C4-2B (cell line): ENCODE measurements around the gene C2CD2L.

ENCODE experiments used
- ZFX ChIP-seq: fragments of 450-650 bp; IDR thresholded peaks from 2 replicates; pipeline ENCODE4 v1.6.1; 2017
- TF ChIP-seq, protein P1 (sequence below): fragments of 450-650 bp; conservative IDR thresholded peaks from 2 replicates; pipeline ENCODE4 v1.5.1; 2017; ENCODE audit warnings: mild to moderate bottlenecking

DNA sequence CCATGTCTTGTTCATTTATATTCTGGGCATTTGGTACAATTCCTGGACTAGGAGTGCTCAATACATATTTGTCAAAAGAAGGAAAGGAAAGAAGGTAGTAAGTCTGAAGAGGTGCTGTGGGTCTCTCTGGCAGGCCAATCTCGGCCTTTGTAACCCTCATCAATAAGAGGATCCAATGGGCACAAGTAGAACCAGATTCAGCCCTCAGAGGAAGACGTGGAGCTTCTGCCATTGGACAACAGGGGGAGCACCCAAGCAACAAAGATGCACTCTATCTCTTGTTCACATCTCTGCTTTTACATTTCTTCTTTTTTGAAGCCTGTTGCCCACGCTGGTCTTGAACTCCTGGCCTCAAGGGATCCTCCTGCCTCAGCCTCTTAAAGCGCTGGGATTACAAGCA lies 41.8 kb upstream of the C2CD2L start:
- TF ChIP-seq, protein P1, sequence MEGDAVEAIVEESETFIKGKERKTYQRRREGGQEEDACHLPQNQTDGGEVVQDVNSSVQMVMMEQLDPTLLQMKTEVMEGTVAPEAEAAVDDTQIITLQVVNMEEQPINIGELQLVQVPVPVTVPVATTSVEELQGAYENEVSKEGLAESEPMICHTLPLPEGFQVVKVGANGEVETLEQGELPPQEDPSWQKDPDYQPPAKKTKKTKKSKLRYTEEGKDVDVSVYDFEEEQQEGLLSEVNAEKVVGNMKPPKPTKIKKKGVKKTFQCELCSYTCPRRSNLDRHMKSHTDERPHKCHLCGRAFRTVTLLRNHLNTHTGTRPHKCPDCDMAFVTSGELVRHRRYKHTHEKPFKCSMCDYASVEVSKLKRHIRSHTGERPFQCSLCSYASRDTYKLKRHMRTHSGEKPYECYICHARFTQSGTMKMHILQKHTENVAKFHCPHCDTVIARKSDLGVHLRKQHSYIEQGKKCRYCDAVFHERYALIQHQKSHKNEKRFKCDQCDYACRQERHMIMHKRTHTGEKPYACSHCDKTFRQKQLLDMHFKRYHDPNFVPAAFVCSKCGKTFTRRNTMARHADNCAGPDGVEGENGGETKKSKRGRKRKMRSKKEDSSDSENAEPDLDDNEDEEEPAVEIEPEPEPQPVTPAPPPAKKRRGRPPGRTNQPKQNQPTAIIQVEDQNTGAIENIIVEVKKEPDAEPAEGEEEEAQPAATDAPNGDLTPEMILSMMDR, result no peak; the same call in 1 of the 2 replicates
- no peak for TF ChIP-seq ZFX
